Osteoblast (primary cell): ENCODE results near the gene CD4. TPM values are rescaled to one million over a fixed set of nuclear protein-coding genes. Genes with fewer than 3 reads are reported as not detected.

ENCODE experiments used
- DNase-seq: peaks from one replicate; pipeline ENCODE4 v3.0.0; 2011; ENCODE audit warnings: low spot score, mixed read lengths; ENCODE audit not compliant: insufficient read length; ENCODE audit errors: missing footprints
- H2AFZ ChIP-seq: 2 replicates; pipeline ENCODE4 v1.6.0; 2011; ENCODE audit warnings: mild to moderate bottlenecking, low read length
- H3K27ac ChIP-seq: 2 replicates; pipeline ENCODE4 v1.5.1; 2011; ENCODE audit warnings: mild to moderate bottlenecking, low read depth, low read length, moderate library complexity
- H3K27me3 ChIP-seq: 2 replicates; pipeline ENCODE4 v1.6.0; 2012; ENCODE audit warnings: mild to moderate bottlenecking, control low read depth, inconsistent platforms, low read length, moderate library complexity; ENCODE audit not compliant: insufficient read depth
- H3K36me3 ChIP-seq: 2 replicates; pipeline ENCODE4 v1.5.1; 2011; ENCODE audit warnings: mild to moderate bottlenecking, low read length, control low read depth, moderate library complexity; ENCODE audit not compliant: insufficient read depth
- H3K4me1 ChIP-seq: 2 replicates; pipeline ENCODE4 v1.5.1; 2011; ENCODE audit warnings: mild to moderate bottlenecking, low read length, control low read depth, moderate library complexity; ENCODE audit not compliant: insufficient read depth
- H3K4me2 ChIP-seq: 2 replicates; pipeline ENCODE4 v1.6.0; 2011; ENCODE audit warnings: mild to moderate bottlenecking, low read length; ENCODE audit not compliant: insufficient read depth
- H3K4me3 ChIP-seq: fragments of 200-600 bp; sonication (generic); 3 replicates; pipeline ENCODE4 v1.5.1; 2012; ENCODE audit warnings: mild to moderate bottlenecking, low read length, inconsistent platforms; ENCODE audit not compliant: insufficient read depth
- H3K79me2 ChIP-seq: 2 replicates; pipeline ENCODE4 v1.6.0; 2012; ENCODE audit warnings: mild to moderate bottlenecking, low read length, control low read depth, inconsistent platforms; ENCODE audit not compliant: insufficient read depth
- H3K9me3 ChIP-seq: 2 replicates; pipeline ENCODE4 v1.5.1; 2011; ENCODE audit warnings: low read depth, low read length, control low read depth
- H4K20me1 ChIP-seq: 2 replicates; pipeline ENCODE4 v1.6.0; 2012; ENCODE audit warnings: mild to moderate bottlenecking, low read length, control low read depth; ENCODE audit not compliant: insufficient read depth
- total RNA-seq: library from RNA; depleted of rRNA; stranded (reverse); fragments of >200 nt; gene quantifications from 2 replicates; pipeline ENCODE4 v1.2.3, GENCODE V29; 2012
- TF ChIP-seq, protein P1 (sequence below): IDR thresholded peaks from 2 replicates; pipeline ENCODE4 v1.5.1; 2011; ENCODE audit warnings: mild to moderate bottlenecking, low read depth, low read length, moderate library complexity; ENCODE audit errors: extremely low read depth

CD4 gene
- total RNA-seq, 1 donor, result 10.9 TPM

DNA sequence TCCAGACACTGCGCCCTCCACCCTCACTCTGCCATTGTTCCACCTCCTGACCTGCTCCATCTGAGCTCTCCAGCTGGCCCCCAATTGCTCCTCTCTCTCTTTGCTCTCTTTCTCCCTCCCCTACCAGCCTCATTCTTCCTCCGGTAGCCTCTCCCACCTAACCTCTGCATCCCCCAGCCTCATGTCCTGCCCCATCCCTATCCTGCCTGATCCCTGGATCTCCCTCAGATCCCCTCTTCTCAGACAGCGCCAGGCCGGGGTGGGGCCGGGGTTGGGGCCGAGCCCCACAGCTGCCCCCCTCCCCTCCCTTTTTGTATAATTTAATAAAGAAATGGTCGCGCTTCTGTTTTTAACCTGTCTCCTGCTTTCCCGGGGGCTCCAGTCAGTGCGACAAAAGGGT, 18.7 kb upstream of the CD4 start:
- Histone ChIP-seq H3K4me3 (no peak overlapping the region), H3K4me1 (peaks cover 13% of the 10 kb centered on the region), H3K36me3 (peaks cover 15% of the 10 kb centered on the region), H3K4me2 (no peak overlapping the region), H3K79me2 (peaks cover 29% of the 10 kb centered on the region), H2AFZ (no peak overlapping the region), H3K27me3 (no peaks in the 10 kb centered on the region), H4K20me1 (peaks cover 32% of the 10 kb centered on the region), H3K27ac (no peak overlapping the region), H3K9me3 (no peaks in the 10 kb centered on the region)
- DNase-seq, result peak; percentile 75
- TF ChIP-seq, protein P1, sequence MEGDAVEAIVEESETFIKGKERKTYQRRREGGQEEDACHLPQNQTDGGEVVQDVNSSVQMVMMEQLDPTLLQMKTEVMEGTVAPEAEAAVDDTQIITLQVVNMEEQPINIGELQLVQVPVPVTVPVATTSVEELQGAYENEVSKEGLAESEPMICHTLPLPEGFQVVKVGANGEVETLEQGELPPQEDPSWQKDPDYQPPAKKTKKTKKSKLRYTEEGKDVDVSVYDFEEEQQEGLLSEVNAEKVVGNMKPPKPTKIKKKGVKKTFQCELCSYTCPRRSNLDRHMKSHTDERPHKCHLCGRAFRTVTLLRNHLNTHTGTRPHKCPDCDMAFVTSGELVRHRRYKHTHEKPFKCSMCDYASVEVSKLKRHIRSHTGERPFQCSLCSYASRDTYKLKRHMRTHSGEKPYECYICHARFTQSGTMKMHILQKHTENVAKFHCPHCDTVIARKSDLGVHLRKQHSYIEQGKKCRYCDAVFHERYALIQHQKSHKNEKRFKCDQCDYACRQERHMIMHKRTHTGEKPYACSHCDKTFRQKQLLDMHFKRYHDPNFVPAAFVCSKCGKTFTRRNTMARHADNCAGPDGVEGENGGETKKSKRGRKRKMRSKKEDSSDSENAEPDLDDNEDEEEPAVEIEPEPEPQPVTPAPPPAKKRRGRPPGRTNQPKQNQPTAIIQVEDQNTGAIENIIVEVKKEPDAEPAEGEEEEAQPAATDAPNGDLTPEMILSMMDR, result no peak

DNA sequence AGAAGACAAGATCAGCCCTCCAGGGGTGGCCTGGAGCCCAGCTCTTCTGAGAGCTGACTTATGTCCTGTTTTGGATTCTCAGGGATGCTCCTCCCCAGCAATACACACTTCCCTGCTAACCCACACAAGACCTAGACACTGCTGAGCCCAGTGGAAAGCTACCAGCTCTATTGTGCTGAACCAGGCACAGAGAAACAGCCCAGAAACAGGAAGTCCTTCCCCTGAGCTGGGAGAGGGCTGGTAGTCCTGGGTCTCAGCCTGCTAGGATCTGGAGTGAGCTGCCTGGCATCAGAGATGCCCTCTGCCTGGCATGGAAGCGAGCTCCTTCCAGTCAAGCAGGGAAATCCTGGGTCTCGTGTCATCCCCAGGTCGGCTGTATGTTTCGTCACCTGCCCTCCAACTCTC, 18.2 kb upstream of the CD4 start:
- Histone ChIP-seq H3K9me3 (no peaks in the 10 kb centered on the region), H3K4me3 (no peak overlapping the region), H3K27me3 (no peaks in the 10 kb centered on the region), H3K4me1 (peaks cover 13% of the 10 kb centered on the region), H3K79me2 (peaks cover 29% of the 10 kb centered on the region), H2AFZ (no peak overlapping the region), H3K4me2 (no peak overlapping the region), H4K20me1 (peaks cover 32% of the 10 kb centered on the region), H3K36me3 (peaks cover 15% of the 10 kb centered on the region), H3K27ac (no peak overlapping the region)
- TF ChIP-seq, protein P1, result no peak
- DNase-seq, result peak; percentile 90

DNA sequence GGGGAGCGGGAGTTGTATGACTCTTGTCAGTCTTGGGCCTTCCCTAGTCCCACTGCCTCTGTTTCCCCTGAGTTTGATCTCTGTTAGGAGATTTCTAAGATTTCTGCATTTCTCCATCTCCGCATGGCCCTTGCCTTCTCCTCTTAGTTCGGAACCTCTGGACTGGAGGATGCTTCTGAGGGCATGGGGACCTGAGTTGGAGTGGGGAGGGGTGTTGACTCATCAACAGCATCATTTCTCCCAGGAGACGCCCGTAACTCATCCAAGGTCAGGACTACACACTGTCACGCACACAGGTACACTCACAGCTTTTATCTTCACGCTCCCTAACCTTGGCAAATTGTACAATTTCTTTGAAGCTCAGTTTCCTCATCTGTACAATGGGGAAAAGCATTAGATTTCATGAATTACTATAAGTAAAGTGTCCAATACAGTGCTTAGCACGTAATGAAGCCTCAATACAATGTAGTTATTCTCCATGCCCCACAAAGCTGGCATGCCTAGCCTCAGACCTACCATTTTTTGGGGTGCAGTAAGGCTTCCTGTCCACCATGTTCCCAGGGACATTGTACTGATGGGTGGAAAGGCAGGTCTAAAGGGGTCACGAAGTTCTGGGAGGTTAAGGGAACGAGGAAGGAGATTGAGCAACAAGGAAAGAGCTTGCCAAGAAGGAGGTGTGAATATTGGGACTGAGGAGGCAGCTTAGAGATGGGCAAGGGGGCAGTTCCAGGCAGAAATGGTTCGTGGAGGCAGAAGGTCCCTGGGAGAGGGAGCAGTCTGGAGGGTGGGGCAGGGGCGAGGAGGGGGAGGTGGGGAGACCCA, 17.6 kb upstream of the CD4 start:
- Histone ChIP-seq H4K20me1 (peaks cover 32% of the 10 kb centered on the region), H3K9me3 (no peaks in the 10 kb centered on the region), H3K36me3 (peaks cover 15% of the 10 kb centered on the region), H3K4me2 (no peak overlapping the region), H3K79me2 (peaks cover 29% of the 10 kb centered on the region), H3K27ac (no peak overlapping the region), H3K4me1 (peaks cover 13% of the 10 kb centered on the region), H3K27me3 (no peaks in the 10 kb centered on the region), H2AFZ (no peak overlapping the region), H3K4me3 (no peak overlapping the region)
- TF ChIP-seq, protein P1, result no peak
- DNase-seq, result peak; percentile 88

DNA sequence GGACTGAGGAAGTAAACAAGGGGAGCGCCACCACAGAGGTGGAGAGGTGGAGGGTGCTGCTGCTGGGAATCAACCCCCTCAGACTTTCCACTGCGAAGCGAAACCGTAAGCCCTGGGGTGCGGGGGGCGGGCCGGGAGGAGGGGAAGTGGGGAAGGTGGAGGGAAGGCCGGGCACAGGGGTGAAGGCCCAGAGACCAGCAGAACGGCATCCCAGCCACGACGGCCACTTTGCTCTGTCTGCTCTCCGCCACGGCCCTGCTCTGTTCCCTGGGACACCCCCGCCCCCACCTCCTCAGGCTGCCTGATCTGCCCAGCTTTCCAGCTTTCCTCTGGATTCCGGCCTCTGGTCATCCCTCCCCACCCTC, 17.0 kb upstream of the CD4 start, which contains the start of gene LAG3:
Gene LAG3 (plus strand): TSS at position 190 of the 365 bp plus-strand sequence. CDS start 333 bp downstream, outside the sequence.
- Histone ChIP-seq H3K4me3 (no peak within 1 kb of the TSS), H3K27me3 (no peaks in the 10 kb centered on the region), H3K79me2 (peaks cover 24% of the 10 kb centered on the region), H3K36me3 (peaks cover 15% of the 10 kb centered on the region), H3K9me3 (no peaks in the 10 kb centered on the region), H3K4me1 (peaks cover 13% of the 10 kb centered on the region), H3K27ac (no peak within 1 kb of the TSS), H2AFZ (no peak within 1 kb of the TSS), H3K4me2 (no peak within 1 kb of the TSS), H4K20me1 (peaks cover 32% of the 10 kb centered on the region)
- TF ChIP-seq, protein P1, result no peak
- DNase-seq, result peak; percentile 92
